Superior temporal gyrus (tissue), 1 donor: ENCODE measurements around the gene SLC1A3.
"Not testable (repeated sequence)": the region's sequence is repeated elsewhere in the genome, so short reads cannot be mapped to it uniquely, and the experiment has no call there.

Source experiments
- DNase-seq: peaks from one replicate; pipeline ENCODE4 v3.0.0-alpha.2; 2016; ENCODE audit errors: extremely low spot score

SLC1A3 gene

DNA sequence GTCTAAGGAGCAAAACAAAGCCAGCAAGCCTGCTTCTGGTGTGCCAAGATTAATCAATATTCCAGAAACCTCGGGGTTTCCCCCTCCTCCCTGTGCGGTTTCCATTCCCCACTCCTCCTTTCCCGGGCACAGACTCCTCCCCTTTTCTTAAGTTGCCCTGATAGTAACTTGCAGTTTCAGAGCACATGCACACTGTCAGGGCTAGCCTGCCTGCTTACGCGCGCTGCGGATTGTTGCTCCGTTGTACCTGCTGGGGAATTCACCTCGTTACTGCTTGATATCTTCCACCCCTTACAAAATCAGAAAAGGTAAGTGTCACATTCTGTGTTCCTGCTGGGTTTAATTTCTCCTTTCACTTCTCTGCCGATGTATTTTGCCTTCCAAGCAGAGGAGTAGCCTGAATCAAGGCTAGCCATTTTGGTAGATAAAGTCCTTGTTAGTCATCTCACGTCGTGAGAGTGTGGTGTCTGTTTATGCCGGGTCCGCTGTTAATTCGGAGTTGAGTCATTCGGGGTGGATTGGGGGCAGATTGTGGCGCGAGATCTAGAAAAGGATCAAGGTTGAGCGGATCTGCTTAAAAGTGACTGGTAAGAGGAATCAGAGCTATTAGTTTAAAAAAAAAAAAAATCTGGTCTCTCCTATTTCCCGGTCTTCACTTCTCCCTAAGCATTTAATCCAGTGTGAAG is at the start of gene SLC1A3:
SLC1A3 (plus strand) TSS at position 179 of the 686 bp plus-strand sequence. CDS start 1,818 bp downstream, outside the sequence.
- DNase-seq = peak; percentile 88

- DNase-seq = no peak
Observed at GRCh38 chr5:36558641-36559040, 47.8 kb upstream of the SLC1A3 start.

- no peak for DNase-seq
Observed at GRCh38 chr5:36561601-36562000, 44.8 kb upstream of the SLC1A3 start.

DNA sequence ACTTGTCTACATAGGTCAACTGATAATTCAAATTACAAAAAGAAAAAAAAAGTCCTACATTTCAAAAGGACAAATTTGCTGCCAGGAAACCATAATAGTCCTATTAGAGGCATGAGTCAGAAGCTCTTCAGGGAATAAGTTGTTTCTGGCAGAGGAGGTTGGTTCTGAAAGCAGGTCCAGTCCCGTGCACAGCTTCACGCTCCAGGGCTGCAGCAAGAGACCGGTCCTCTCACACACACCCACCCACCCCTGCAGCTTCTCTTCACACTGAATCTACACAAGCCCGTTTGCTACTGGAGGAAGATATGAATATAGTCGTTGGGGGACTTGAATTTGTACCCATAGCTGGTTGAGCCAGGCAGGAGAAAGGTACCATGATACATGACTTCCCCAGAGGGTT is 36.9 kb upstream of the SLC1A3 start:
- DNase-seq = no peak

DNA sequence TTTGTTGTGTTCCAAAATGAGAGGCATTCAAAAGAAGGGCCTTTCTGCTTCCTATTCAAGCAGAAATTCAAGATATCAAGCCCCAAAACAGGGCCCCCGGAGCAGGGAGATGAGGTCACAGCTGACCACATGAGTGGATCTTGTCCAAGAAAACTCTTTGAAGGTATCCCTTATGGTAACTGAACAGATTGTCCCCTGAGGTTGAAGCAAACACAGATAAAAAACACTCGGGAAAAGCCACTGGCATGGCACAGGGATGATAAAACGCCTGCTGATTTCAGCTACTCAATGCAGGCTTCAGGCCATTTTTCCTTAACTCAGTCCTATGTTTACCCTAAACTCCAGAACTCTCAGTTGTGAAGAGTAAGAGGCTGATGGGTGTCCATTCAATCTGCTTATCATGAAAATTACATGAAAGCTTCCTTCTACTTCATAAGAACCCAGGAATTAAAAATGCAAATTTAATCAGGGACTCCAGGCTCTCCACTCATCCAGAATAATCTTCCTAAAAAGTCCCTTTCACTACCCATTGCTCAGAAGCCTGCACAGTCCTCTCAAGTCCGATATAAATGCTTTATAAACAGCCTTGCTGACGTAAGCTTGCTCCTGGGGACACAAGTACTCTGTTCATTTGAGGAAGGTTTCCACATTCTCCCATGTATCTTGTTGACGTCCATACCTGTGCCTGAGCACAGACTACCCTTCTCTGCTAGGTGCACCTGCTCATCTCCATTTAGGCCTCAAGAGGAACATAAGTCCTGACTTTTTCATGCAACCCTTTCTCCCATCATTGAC is 35.9 kb upstream of the SLC1A3 start:
- no peak for DNase-seq

DNA sequence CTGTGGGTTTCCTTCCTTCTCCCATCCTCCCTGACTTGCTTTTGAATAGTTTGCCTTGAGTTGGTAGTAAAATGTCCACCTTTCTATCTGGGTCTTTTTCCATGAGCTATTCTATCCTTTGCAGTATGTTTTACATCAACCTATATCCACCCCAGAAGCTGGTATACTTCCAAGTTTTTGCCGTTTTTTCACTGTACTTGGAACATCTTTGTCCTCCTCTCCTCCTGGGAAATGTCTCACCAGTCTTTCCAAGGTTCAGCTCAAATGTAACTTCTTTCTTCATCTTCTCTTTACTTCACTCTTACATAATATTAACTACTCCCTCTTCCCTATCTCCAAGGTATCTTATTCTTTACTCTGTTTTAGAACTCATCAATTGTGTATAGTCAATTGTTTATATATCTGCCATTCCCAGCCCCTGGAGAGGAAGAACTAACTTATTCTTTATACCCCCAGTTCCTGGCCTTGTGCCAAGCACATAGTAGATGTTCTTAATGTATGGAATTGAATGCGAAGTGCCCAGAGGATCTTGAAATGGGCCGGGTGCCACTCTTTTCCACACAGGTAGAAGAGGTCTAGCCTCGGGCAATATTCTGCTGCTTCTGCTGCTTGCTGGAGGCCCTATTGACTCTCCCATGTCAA is 34.9 kb upstream of the SLC1A3 start:
- no peak for DNase-seq

GRCh38 chr5:36573438-36573837 is 33.0 kb upstream of the SLC1A3 start:
- DNase-seq = no peak

- DNase-seq = no peak
Observed at GRCh38 chr5:36575361-36575781, 31.0 kb upstream of the SLC1A3 start.

DNA sequence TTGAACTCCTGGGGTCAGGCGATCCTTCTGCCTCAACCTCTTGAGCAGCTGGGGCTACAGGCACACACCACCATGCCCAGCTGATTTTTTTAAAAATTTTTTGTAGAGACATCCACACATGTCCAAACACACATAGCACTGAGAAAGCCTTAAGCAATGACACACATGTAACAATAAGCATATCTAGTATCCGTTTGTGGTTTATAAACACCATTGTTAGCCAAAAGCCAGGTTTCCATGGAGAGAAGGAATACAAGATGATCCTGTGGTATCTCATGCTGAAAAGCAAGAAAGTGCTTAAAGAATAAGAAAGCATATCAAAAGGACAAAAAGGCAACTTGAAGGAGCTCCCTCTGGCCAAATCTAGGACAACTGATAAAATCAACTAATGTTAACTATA is 29.7 kb upstream of the SLC1A3 start:
- no peak for DNase-seq

DNA sequence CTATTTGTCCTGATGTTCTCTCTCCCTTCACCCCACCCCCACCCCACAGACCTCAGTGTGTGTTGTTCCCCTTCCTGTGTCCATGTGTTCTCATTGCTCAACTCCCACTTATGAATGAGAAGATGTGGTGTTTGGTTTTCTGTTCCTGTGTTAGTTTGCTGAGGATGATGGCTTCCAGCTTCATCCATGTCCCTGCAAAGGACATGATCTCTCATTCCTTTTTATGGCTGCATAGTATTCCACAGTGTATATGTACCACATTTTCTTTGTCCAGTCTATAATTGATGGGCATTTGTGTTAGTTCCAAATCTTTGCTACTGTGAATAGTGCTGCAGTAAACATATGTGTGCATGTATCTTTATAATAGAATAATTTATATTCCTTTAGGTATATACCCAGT is 26.5 kb upstream of the SLC1A3 start:
- not testable (repeated sequence) for DNase-seq

DNA sequence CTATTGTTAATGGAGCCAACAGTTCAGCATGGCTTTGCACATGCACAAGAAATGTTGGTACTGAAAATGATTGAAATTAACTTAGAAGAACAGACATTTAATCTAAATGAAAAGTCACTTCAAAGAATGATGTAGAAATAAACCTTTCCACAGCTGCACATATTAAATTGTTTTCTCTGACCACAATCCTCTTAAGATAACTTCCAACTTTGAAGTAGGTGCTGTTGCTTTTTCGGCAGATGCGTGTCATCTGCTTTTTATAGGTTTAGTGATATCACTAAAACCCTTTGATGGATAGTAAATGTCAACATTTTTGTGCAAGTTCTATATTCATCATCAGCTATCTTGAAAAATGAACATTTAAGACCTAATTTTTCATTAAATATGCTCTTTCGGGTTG is 25.3 kb upstream of the SLC1A3 start:
- DNase-seq = no peak

DNA sequence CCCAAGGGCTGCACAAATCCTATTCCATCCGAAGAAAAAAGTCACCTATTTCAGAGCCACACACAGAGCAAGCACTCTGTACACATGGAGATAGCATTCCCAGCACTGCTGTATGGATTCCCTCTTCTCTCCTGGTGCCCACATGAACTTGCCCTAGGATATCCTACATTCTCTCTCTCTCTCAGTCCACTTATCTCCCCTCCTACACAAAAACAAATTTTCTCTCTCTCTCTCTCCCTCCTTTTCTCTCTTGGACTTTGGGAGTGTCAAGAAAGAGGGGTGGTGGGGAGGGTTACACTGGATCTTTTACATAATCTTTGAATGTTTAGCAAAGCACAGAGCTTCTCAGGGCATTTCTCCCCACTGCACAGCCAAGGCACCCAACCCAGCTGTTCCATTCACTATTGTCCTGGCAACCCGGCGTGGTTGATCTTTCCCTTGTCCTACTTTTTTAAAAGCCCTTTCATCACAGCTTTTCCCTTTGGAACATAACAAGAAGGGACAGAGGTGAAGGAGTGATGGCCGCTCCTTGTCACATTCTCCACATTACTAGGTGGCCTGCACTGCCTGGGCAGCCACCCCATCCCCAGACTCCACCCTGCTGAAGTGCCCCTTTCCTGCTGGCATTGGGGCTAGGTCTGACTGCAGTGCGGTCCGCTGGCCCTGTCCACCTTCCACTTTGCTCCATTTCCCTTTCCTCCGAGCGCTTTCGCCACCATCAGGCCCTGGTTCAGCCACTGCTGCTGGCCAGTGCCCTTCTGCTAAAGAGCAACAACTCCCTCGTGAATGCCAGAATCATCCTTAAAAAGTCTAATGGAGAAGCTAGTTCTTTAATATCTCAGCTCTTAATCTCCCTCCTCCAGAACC is 22.2 kb upstream of the SLC1A3 start:
- DNase-seq = peak; percentile 65

DNA sequence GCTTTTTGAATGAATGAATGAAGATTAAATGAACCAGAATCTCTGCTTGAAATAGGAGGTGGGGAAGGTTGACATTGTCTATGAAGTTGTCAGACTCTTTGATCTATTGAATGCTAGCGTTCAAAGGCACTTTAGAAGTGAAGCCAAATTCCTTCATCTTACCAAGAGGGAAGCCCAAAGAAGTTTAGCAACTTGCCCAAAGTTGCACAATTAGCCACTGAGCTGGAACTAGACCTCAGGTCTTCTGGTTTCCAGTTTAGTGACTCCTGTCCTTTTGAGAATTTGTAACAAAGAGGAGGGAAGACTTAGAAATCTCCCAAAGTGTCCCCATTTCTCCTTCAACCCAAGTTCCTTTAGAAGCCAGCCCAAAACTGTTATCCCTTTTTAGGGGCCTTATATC is 20.7 kb upstream of the SLC1A3 start:
- no peak for DNase-seq

DNA sequence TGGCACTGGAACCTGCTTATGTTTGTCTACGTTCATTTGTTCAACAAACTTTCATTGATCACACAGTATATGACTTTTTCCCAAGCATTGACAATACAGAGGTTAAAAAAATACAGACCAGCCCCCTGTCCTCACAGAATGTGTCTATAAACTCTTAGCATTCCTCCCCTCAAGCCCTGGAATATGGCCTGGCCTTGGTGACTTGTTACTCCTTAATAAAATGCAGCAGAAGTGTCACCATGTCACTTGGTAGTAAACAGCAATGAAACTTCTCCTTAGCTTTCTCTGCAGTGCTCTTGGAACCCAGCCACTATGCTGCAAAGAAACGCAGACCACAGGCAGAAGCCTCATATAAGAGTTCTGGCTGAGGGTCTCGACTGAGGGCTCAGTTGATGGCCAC is 19.1 kb upstream of the SLC1A3 start:
- DNase-seq = no peak

DNA sequence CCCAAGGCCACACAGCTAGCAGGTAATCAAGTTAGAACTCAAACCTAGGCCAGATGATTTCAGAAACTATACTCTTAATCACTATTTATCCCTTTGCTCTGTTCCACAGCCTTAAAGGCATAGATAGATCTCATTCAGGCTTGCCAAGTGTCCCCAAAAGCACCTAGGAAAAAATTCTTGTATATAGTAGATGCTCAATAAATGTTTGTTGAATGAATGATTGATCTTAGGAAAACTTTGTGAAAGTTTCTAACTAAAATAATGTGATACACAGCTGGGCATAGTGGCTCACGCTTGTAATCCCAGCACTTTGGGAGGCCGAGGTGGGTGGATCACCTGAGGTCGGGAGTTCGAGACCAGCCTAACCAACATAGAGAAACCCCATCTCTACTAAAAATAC is 16.7 kb upstream of the SLC1A3 start:
- not testable (repeated sequence) for DNase-seq

- no peak for DNase-seq
Observed at GRCh38 chr5:36590513-36591286, 15.7 kb upstream of the SLC1A3 start.

DNA sequence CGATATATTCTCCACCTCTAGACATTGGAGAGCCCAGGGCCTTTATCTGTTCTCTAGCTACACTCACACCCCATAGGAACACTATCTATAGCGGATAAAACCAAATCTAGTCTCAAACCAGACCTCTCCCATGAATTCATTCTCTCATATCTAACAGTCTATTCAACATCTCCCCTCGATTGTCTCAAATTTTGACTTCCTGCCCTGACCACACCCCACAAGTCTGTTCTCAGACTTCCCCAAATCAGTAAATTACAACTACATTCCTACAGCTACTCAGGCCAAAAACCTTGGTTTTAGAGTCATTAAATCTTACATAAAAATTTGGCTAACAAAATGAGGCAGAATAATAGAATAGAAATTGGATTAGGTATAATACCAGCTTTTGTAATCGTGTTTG is 12.5 kb upstream of the SLC1A3 start:
- no peak for DNase-seq

GRCh38 chr5:36596247-36596646 is 10.2 kb upstream of the SLC1A3 start:
- DNase-seq = no peak

DNA sequence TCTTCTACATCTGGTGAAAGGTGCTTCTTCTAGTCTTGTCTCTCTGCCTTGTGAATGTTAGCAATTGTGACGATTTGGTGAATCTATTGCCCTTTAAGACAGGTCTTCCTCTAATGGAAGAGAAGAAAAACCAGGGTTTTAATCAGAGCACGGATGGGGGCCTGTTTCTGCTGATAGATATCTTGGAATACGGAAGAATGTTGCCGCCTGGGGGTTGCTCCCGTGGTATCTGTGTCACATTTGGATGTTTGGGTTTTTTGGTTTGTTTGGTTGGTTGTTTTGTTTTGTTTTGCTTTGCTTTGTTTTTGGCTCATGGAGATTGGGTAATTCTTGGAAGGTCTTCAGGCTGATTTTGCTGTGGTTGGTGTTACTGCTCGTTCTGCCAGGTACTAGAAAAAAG is 9.7 kb upstream of the SLC1A3 start:
- DNase-seq = no peak

GRCh38 chr5:36598045-36598444 is 8.4 kb upstream of the SLC1A3 start:
- no peak for DNase-seq
